SK-N-SH (cell line): Measurements from ENCODE around the gene TMEM240. TPM values are rescaled to one million over a fixed set of nuclear protein-coding genes. Genes with fewer than 3 reads are reported as not detected.

ENCODE experiments used
- CTCF ChIA-PET: fragments of 300-600, 350-600 bp; formaldehyde crosslinking; extraction: SDS; loops from one replicate; lab custom pipeline; 2021; lab: Yijun Ruan, JAX
- POLR2A ChIA-PET: fragments of 350-600 bp; sonication (Branson Sonifier 250); formaldehyde crosslinking; extraction: SDS; loops from one replicate; lab custom pipeline; 2020; ENCODE audit warnings: antibody characterized with exemption, inconsistent platforms; lab: Yijun Ruan, JAX
- DNase-seq: peaks from one replicate; pipeline ENCODE4 v3.0.0; 2012
- H2AFZ ChIP-seq: fragments of 200-600 bp; sonication (generic); 2 replicates; pipeline ENCODE4 v1.8.1; 2016; ENCODE audit warnings: antibody characterized with exemption, mild to moderate bottlenecking, low read depth
- H3F3A ChIP-seq: fragments of 200-600 bp; sonication (generic); replicated peaks from 2 replicates; pipeline ENCODE3; 2016; ENCODE audit warnings: antibody characterized with exemption, mild to moderate bottlenecking; ENCODE audit not compliant: insufficient read depth
- H3K27ac ChIP-seq, 2 experiments: fragments of 200-500 bp in 1 of 2; fragments of 200-600 bp in 1 of 2; sonication (Bioruptor generic) in 1 of 2; sonication (generic), shearing (Covaris generic) in 1 of 2; 2 replicates each; pipeline versions ENCODE4 v1.5.1 to v1.6.1; 2014 to 2016; ENCODE audit warnings: low read depth in 2 of 2, inconsistent platforms in 1 of 2, low read length in 1 of 2, mild to moderate bottlenecking in 1 of 2, mixed read lengths in 1 of 2
- H3K27me3 ChIP-seq: fragments of 200-600 bp; sonication (generic), shearing (Covaris generic); 2 replicates; pipeline ENCODE4 v1.6.1; 2016; ENCODE audit warnings: mixed run types; ENCODE audit not compliant: insufficient read depth
- H3K36me3 ChIP-seq, 2 experiments: fragments of 200-500 bp in 1 of 2; fragments of 200-600 bp in 1 of 2; sonication (Bioruptor generic) in 1 of 2; sonication (generic) in 1 of 2; replicated peaks in 1 of 2; 2 replicates each; pipeline versions ENCODE3 to v1.5.1; 2014 to 2016; ENCODE audit warnings: low read length in 1 of 2, mild to moderate bottlenecking in 1 of 2; ENCODE audit not compliant: insufficient read depth in 2 of 2, control insufficient read depth in 1 of 2
- H3K4me1 ChIP-seq, 2 experiments: fragments of 200-500 bp in 1 of 2; fragments of 200-600 bp in 1 of 2; sonication (Bioruptor generic) in 1 of 2; sonication (generic), shearing (Covaris generic) in 1 of 2; 2 replicates each; pipeline versions ENCODE4 v1.5.1 to v1.6.1; 2014 to 2016; ENCODE audit warnings: low read depth in 1 of 2, low read length in 1 of 2, mixed run types in 1 of 2; ENCODE audit not compliant: insufficient read depth in 2 of 2, control insufficient read depth in 1 of 2
- H3K4me2 ChIP-seq: fragments of 200-600 bp; sonication (generic), shearing (Covaris generic); 2 replicates; pipeline ENCODE4 v1.6.1; 2017; ENCODE audit warnings: mixed run types
- H3K4me3 ChIP-seq, 2 experiments: fragments of 200-500 bp in 1 of 2; fragments of 200-600 bp in 1 of 2; sonication (Bioruptor generic) in 1 of 2; sonication (generic), shearing (Covaris generic) in 1 of 2; 2 replicates each; pipeline versions ENCODE4 v1.5.1 to v1.8.1; 2014 to 2016; ENCODE audit warnings: low read depth in 2 of 2, inconsistent platforms in 1 of 2, low read length in 1 of 2, mild to moderate bottlenecking in 1 of 2, mixed read lengths in 1 of 2, moderate library complexity in 1 of 2
- H3K79me2 ChIP-seq: fragments of 200-600 bp; sonication (generic); 2 replicates; pipeline ENCODE4 v1.8.1; 2017; ENCODE audit warnings: mild to moderate bottlenecking; ENCODE audit not compliant: insufficient read depth
- H3K9ac ChIP-seq: fragments of 200-600 bp; sonication (generic); 2 replicates; pipeline ENCODE4 v1.6.1; 2017; ENCODE audit warnings: mixed run types
- H3K9me2 ChIP-seq: fragments of 200-600 bp; sonication (generic); 2 replicates; pipeline ENCODE4 v1.6.1; 2017; ENCODE audit warnings: mixed run types
- H3K9me3 ChIP-seq: fragments of 200-600 bp; sonication (generic); 2 replicates; pipeline ENCODE4 v1.6.1; 2017; ENCODE audit warnings: mixed run types, mild to moderate bottlenecking, moderate library complexity
- H4K20me1 ChIP-seq: fragments of 200-600 bp; sonication (generic); 2 replicates; pipeline ENCODE4 v1.6.1; 2017; ENCODE audit warnings: mild to moderate bottlenecking, mixed run types; ENCODE audit not compliant: insufficient read depth
- FOSL2 ChIP-seq: IDR thresholded peaks from 2 replicates; pipeline ENCODE4 v1.4.0; 2012; ENCODE audit warnings: low read depth, mild to moderate bottlenecking, moderate library complexity, borderline replicate concordance
- FOXJ3 ChIP-seq: sonication (generic); formaldehyde crosslinking; IDR thresholded peaks from 2 replicates; pipeline ENCODE4 v1.5.1; 2020; ENCODE audit warnings: mild to moderate bottlenecking, missing genetic modification reagents
- IRF3 ChIP-seq: fragments of 150-350 bp; IDR thresholded peaks from 2 replicates; pipeline ENCODE4 v1.6.1; 2016; ENCODE audit warnings: mild to moderate bottlenecking, low read depth, low read length
- MXI1 ChIP-seq: IDR thresholded peaks from 2 replicates; pipeline ENCODE4 v1.6.1; 2012; ENCODE audit warnings: mild to moderate bottlenecking, low read depth, low read length, improper control_type of control experiment
- NRF1 ChIP-seq: IDR thresholded peaks from 2 replicates; pipeline ENCODE4 v1.6.1; 2012; ENCODE audit warnings: low read depth, mild to moderate bottlenecking, low read length
- RXRA ChIP-seq: IDR thresholded peaks from 2 replicates; pipeline ENCODE4 v1.4.0; 2012; ENCODE audit warnings: low read depth, mild to moderate bottlenecking, borderline replicate concordance
- SIN3A ChIP-seq: IDR thresholded peaks from 2 replicates; pipeline ENCODE4 v1.6.1; 2012; ENCODE audit warnings: low read depth, mild to moderate bottlenecking, low read length, moderate library complexity, borderline replicate concordance
- SMC3 ChIP-seq: IDR thresholded peaks from 2 replicates; pipeline ENCODE4 v1.6.1; 2012; ENCODE audit warnings: low read depth, low read length, improper control_type of control experiment
- WGBS: methylation state at CpG from one replicate; pipeline ENCODE4 v1.1.6; 2017; ENCODE audit warnings: low lambda C conversion rate; 5-methylcytosine and 5-hydroxymethylcytosine counted together
- polyA plus RNA-seq, 3 experiments: library from polyadenylated mRNA; depleted of rRNA; stranded (reverse); fragments of >200 nt; gene quantifications; 2 replicates each; pipeline ENCODE4 v1.2.3, GENCODE V29; 2012
- TF ChIP-seq, protein P1 (sequence below): fragments of 150-350 bp; IDR thresholded peaks from 2 replicates; pipeline ENCODE4 v1.6.1; 2017; ENCODE audit warnings: antibody characterized with exemption, low read length, low read depth, borderline replicate concordance

Gene TMEM240
- polyA plus RNA-seq, 1 of the 3 experiments (the other 2 are of a cell fraction): 6.5 TPM

DNA sequence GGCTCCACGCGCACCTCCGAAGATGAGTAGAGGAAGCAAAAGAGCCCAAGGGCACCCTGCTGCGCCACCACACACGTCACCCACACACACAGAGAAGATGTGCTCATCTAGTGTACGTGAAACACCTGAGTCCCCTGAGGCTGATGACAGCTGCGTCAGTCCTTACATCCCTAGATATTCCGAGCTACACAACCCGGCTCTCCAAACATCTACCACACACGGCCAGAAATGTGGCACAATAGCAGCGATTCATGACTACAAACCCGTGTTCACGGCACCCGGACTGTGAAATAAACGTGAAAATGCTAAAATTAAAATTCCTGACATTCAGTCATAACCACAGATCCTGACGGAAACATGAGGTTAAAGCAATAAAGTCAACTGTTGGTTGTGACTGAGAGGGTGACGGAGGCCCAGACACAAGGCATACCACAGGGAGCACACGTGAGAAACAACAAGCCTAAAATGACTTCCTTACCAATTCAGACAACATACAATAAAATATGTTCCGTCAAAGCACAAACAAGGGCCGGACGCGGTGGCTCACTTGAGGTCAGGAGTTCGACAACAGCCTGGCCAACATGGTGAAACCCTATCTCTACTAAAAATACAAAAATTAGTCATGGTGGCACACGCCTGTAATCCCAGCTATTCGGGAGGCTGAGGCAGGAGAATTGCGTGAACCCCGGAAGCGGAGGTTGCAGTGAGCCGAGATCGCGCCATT lies 26.9 kb upstream of the TMEM240 start (continued):
- TF ChIP-seq FOXJ3 (no peak), FOSL2 (no peak), IRF3 (no peak)
- TF ChIP-seq, all 33 proteins: peak for 0

DNA sequence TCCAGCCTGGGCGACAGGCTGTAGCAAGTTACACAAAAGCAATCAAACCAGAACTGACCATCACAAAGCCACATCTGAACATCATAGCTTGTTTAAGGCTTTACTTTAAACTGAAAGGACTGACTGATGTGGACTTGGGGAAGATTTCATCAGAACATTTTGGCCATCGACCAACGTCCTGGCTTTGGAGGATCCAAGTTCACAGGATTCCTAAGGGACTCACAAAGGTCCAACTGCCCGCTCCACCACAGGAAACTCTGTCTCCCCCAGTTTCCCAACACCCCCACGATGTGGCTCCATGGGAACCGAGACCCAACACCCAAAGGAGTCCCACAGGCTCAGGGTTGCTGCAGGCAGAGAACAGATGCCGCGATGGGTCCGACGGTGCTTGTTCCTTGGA lies 24.9 kb upstream of the TMEM240 start:
- Histone ChIP-seq H3K4me2 (no peak overlapping the region), H2AFZ (no peak overlapping the region), H3K27me3 (no peaks in the 10 kb centered on the region), H3K4me1 (no peaks in the 10 kb centered on the region), H3K79me2 (peaks cover 98% of the 10 kb centered on the region), H3K9me2 (no peaks in the 10 kb centered on the region), H3F3A (peaks cover 8% of the 10 kb centered on the region), H3K36me3 (peaks cover 30 to 35% of the 10 kb centered on the region in 2 experiments), H3K9ac (no peak overlapping the region), H3K9me3 (no peaks in the 10 kb centered on the region), H4K20me1 (peaks cover 62% of the 10 kb centered on the region), H3K4me3 (no peak overlapping the region), H3K27ac (no peak overlapping the region)
- TF ChIP-seq SIN3A (no peak), SMC3 (no peak), RXRA (no peak), NRF1 (no peak)
- TF ChIP-seq, protein P1, sequence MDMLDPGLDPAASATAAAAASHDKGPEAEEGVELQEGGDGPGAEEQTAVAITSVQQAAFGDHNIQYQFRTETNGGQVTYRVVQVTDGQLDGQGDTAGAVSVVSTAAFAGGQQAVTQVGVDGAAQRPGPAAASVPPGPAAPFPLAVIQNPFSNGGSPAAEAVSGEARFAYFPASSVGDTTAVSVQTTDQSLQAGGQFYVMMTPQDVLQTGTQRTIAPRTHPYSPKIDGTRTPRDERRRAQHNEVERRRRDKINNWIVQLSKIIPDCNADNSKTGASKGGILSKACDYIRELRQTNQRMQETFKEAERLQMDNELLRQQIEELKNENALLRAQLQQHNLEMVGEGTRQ: no peak
- POLR2A ChIA-PET: no interaction called here
- DNase-seq: no peak
- CTCF ChIA-PET: interaction anchor here (0.9 to 1.1 kb wide), 2 partner anchors 10 to 13 kb away, joined by 3 read pairs; no protein-coding TSS in a partner anchor
- 98% methylated on average over 10 of the region's 10 CpGs for WGBS

GRCh38 chr1:1564268-1564667 lies 23.8 kb upstream of the TMEM240 start:
- H3K27me3 ChIP-seq: no peaks in the 10 kb centered on the region
- H4K20me1 ChIP-seq: peaks cover 52% of the 10 kb centered on the region
- H3K27ac ChIP-seq: no peak overlapping the region
- H3F3A ChIP-seq: peaks cover 8% of the 10 kb centered on the region
- no peak overlapping the region for H3K9ac ChIP-seq
- H3K36me3 ChIP-seq: peaks cover 21 to 35% of the 10 kb centered on the region in 2 experiments
- H3K9me3 ChIP-seq: no peaks in the 10 kb centered on the region
- H3K4me1 ChIP-seq: no peaks in the 10 kb centered on the region
- no peak overlapping the region for H3K4me2 ChIP-seq
- no peak for DNase-seq
- no peak overlapping the region for H2AFZ ChIP-seq
- TF ChIP-seq MXI1: no peak
- TF ChIP-seq, protein P1: no peak
- ChIA-PET POLR2A (no interaction called here), CTCF (no interaction called here)
- H3K79me2 ChIP-seq: peaks cover 92% of the 10 kb centered on the region
- no peak overlapping the region for H3K4me3 ChIP-seq
- WGBS: 94% methylated on average over 13 of the region's 19 CpGs
- no peaks in the 10 kb centered on the region for H3K9me2 ChIP-seq
